Measurements from ENCODE around the gene NELL1. TPM values are rescaled to one million over a fixed set of nuclear protein-coding genes. Genes with fewer than 3 reads are reported as not detected.

Gene NELL1
- total and polyA plus RNA-seq, 12 donors: 0.11 to 0.39 (median 0.24) TPM; not detected in 9

DNA sequence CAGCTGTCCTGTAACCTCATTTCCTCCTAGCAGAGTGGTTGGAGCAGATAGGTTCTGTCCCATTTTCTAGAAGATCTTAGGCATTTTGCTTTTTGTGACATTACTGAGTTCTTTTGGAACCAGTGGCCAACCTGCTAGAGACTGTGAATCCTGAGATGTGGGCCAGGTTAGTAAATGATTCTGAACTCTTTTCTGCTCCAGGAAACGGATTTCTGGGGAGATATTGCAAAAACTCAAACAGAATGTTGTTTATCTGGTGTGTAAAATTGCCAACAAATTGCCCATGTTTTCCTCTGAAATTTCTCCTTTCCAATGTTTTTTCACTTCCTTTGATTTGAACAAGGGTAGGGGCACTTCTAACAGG lies 37.2 kb upstream of the NELL1 start:
- Histone ChIP-seq H3K4me3 (no peak overlapping the region), H3K27me3 (no peaks in the 10 kb centered on the region), H3K4me1 (replicated peaks in 1 of 2) (no peaks in the 10 kb centered on the region), H3K9me3 (replicated peaks in 1 of 3) (no peaks in the 10 kb centered on the region), H3K36me3 (replicated peaks in 1 of 2) (no peaks in the 10 kb centered on the region), H3K27ac (no peak overlapping the region)
- TF ChIP-seq POLR2A (IDR thresholded peaks at IDR 0.05): no peak
- TF ChIP-seq, protein P1, sequence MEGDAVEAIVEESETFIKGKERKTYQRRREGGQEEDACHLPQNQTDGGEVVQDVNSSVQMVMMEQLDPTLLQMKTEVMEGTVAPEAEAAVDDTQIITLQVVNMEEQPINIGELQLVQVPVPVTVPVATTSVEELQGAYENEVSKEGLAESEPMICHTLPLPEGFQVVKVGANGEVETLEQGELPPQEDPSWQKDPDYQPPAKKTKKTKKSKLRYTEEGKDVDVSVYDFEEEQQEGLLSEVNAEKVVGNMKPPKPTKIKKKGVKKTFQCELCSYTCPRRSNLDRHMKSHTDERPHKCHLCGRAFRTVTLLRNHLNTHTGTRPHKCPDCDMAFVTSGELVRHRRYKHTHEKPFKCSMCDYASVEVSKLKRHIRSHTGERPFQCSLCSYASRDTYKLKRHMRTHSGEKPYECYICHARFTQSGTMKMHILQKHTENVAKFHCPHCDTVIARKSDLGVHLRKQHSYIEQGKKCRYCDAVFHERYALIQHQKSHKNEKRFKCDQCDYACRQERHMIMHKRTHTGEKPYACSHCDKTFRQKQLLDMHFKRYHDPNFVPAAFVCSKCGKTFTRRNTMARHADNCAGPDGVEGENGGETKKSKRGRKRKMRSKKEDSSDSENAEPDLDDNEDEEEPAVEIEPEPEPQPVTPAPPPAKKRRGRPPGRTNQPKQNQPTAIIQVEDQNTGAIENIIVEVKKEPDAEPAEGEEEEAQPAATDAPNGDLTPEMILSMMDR (IDR thresholded peaks at IDR 0.05): no peak
- 28 to 56% (median 30%) methylated on average over 1 of the region's 1 CpG for WGBS, 4 donors
- intact Hi-C loops (cut with DNase I): no loop called here
- DNase-seq: no peak

DNA sequence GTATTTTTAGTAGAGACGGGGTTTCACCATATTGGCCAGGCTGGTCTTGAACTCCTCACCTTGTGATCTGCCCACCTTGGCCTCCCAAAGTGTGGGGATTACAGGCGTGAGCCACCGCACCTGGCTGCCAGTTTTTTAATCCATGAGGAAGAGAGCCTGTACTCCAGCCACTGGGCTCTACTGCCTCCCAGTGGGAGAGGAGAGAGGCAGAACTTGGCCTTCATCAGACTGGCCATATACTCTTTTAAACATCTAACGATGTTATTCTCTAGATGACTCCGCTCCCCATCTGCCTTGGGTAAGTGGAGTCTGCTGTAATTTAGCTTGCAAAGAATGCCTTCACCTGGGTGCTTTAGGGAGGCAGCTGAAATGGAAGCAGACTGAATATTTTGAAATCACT lies 35.3 kb upstream of the NELL1 start:
- Histone ChIP-seq H3K36me3 (replicated peaks in 1 of 2) (no peaks in the 10 kb centered on the region), H3K27ac (no peak overlapping the region), H3K4me1 (replicated peaks in 1 of 2) (no peaks in the 10 kb centered on the region), H3K4me3 (no peak overlapping the region), H3K27me3 (no peaks in the 10 kb centered on the region), H3K9me3 (replicated peaks in 1 of 3) (no peaks in the 10 kb centered on the region)
- intact Hi-C loops (cut with DNase I): no loop called here
- no peak for TF ChIP-seq POLR2A (IDR thresholded peaks at IDR 0.05)
- TF ChIP-seq, protein P1 (IDR thresholded peaks at IDR 0.05): no peak
- WGBS, 4 donors: 85 to 88% (median 87%) methylated on average over 5 of the region's 5 CpGs
- no peak for DNase-seq

DNA sequence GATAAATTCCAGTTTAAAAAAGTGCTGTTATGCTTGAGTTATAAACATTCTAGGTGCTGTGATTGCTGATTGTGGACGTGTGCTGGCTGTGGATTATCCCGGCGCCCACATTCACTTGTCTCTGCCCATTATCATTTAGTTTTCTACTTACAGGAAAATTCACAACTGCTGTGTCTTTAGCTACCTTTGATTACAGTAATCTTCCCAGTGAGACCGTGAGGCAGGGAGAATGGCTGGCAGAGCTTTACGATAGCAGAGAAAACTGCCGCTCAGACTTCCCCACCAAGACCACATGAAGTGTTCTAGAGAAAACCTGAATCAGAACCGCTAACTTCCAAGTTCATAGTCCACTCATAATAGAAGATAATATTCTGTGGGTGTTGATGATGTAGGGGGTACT lies 34.6 kb upstream of the NELL1 start:
- H3K27ac ChIP-seq: no peak overlapping the region
- H3K27me3 ChIP-seq: no peaks in the 10 kb centered on the region
- H3K9me3 ChIP-seq (replicated peaks in 1 of 3): no peaks in the 10 kb centered on the region
- WGBS, 4 donors: 81 to 87% (median 86%) methylated on average over 7 of the region's 7 CpGs
- no peaks in the 10 kb centered on the region for H3K36me3 ChIP-seq (replicated peaks in 1 of 2)
- no peak for DNase-seq
- H3K4me1 ChIP-seq (replicated peaks in 1 of 2): no peaks in the 10 kb centered on the region
- TF ChIP-seq, protein P1 (IDR thresholded peaks at IDR 0.05): no peak
- TF ChIP-seq POLR2A (IDR thresholded peaks at IDR 0.05): no peak
- no peak overlapping the region for H3K4me3 ChIP-seq
- intact Hi-C loops (cut with DNase I): no loop called here

DNA sequence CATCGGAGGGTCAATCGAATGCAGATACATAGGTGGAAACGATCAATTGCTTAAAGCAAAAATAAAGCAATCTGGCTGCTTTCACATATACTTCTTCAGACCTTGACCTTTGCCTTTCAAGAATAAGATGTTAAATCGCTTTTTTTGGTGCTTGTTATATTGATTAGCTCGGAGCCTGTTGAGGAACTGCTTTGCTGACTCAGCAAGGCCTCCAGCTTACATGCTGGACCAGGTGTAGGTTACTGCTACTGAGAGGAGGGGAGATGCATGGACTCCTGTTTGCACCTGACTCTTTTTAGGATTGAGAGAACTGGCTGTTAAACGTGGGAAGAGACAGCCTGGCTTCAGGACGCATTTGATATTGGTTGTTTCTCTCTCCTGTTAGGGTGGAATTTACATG lies 31.3 kb upstream of the NELL1 start:
- no peak for DNase-seq
- TF ChIP-seq, protein P1 (IDR thresholded peaks at IDR 0.05): no peak
- no peak for TF ChIP-seq POLR2A (IDR thresholded peaks at IDR 0.05)
- no peaks in the 10 kb centered on the region for H3K9me3 ChIP-seq (replicated peaks in 1 of 3)
- no peaks in the 10 kb centered on the region for H3K4me1 ChIP-seq (replicated peaks in 1 of 2)
- no peak overlapping the region for H3K4me3 ChIP-seq
- no peaks in the 10 kb centered on the region for H3K27me3 ChIP-seq
- intact Hi-C loops (cut with DNase I): no loop called here
- no peaks in the 10 kb centered on the region for H3K36me3 ChIP-seq (replicated peaks in 1 of 2)
- no peak overlapping the region for H3K27ac ChIP-seq
- 75 to 84% (median 77%) methylated on average over 7 of the region's 7 CpGs for WGBS, 4 donors

All from adrenal gland (tissue), 12 donors.